ENCODE results near the gene BAHCC1. TPM values are rescaled to one million over a fixed set of nuclear protein-coding genes. Genes with fewer than 3 reads are reported as not detected.

The BAHCC1 gene
- polyA plus RNA-seq (2013), result 2.8 and 3.1 TPM in 2 replicates

GRCh38 chr17:81394921-81395599, at the start of gene BAHCC1:
TSS of gene BAHCC1 (plus strand) at chr17:81395457. CDS start at chr17:81399740, 4,283 bp downstream.
- Histone ChIP-seq H4K8ac (ENCODE audit: low read depth, low read length) (peak within 1 kb of the TSS; percentile 87), H3K4me2 (ENCODE audit: low read length) (peak within 1 kb of the TSS; percentile 95), H3K14ac (ENCODE audit: low read length) (peak within 1 kb of the TSS; percentile 80), H3K4ac (ENCODE audit: low read depth, low read length) (peak within 1 kb of the TSS; percentile 93), H2AFZ (ENCODE audit: insufficient read depth, low read length, poor library complexity) (no peak within 1 kb of the TSS), H3K9me3 (ENCODE audit: insufficient read depth, low read depth, low read length) (peaks cover 4% of the 10 kb centered on the region), H3K4me3 (ENCODE audit: low read depth, low read length) (peak within 1 kb of the TSS; percentile 78), H2BK5ac (ENCODE audit: low read depth, low read length, poor library complexity) (peak within 1 kb of the TSS; percentile 90), H3K27ac (ENCODE audit: low read depth, low read length) (peak within 1 kb of the TSS; percentile 92), H2AK5ac (ENCODE audit: low read length) (peak within 1 kb of the TSS; percentile 9), H3K79me1 (ENCODE audit: low read length) (peaks cover 37% of the 10 kb centered on the region), H3K18ac (ENCODE audit: low read length) (peak within 1 kb of the TSS; percentile 89), H3K27me3 (ENCODE audit: insufficient read depth, low read length) (peaks cover 10% of the 10 kb centered on the region), H4K91ac (ENCODE audit: low read depth, low read length) (peak within 1 kb of the TSS; percentile 78), H3K23ac (ENCODE audit: low read length) (peak within 1 kb of the TSS; percentile 89), H3K36me3 (ENCODE audit: control insufficient read depth in 1 of 2, insufficient read depth in 2 of 2, low read length in 2 of 2) (peaks cover 2 to 5% of the 10 kb centered on the region in 2 experiments), H3K79me2 (ENCODE audit: control insufficient read depth, insufficient read depth, low read length, poor library complexity) (peaks cover 22% of the 10 kb centered on the region), H3K9ac (ENCODE audit: low read length) (peak within 1 kb of the TSS; percentile 92), H2BK12ac (ENCODE audit: low read length) (peak within 1 kb of the TSS; percentile 37), H4K12ac (ENCODE audit: low read depth, low read length) (peak within 1 kb of the TSS; percentile 1), H2BK120ac (ENCODE audit: insufficient read depth, low read length, poor library complexity) (peak within 1 kb of the TSS; percentile 71), H3K4me1 (ENCODE audit: control insufficient read depth in 1 of 2, insufficient read depth in 2 of 2, low read length in 2 of 2) (peaks cover 18 to 27% of the 10 kb centered on the region in 2 experiments)
- DNase-seq, result peak; percentile 99
- WGBS (ENCODE audit: extremely low coverage, insufficient coverage, insufficient read length), result no CpG with 5 or more reads among the region's 40 CpGs

DNA sequence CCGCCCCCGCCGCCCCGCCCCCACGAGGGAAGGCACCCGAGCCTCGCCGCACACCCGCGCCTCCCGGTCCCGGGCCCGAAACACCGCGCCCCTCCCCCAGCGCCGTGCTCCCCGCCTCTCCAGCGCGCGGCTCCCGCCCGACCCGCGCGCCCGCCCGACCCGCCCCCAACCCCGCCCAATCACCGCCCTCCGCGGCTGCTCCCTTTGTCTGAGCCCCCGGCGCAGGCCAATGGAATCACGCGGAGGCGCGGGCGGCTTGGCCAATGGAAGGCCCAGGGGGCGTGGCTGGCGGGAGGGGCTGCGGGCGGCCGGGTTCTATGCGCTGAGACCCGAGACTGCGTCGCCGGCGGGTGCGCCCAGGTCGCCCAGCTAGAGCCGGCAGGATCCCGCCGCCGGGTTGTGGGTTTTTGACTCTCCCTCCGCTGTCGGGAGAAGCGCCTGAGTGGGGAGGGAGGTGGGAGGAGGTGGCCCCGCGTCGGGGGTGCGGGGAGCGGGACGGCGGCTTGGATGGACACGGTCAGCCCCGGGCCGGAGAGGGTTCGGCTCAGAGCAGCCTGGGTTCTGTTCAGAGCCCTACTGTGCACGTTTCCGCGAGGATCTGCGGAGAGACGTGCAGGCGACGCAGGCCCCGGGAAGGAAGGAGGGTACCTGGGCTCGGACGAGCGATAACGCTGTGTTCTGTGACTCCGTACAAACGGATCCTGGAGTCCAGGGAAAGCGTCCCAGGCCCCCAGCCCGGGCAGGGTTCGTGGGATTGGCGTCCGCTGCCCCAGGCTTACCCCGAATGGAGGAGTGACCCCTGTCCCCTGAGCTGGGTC, 49.0 kb upstream of the BAHCC1 start:
- peaks cover 6% of the 10 kb centered on the region for H3K9me3 ChIP-seq (ENCODE audit: insufficient read depth, low read depth, low read length)
- peak overlapping the region; percentile 82 for H4K12ac ChIP-seq (ENCODE audit: low read depth, low read length)

DNA sequence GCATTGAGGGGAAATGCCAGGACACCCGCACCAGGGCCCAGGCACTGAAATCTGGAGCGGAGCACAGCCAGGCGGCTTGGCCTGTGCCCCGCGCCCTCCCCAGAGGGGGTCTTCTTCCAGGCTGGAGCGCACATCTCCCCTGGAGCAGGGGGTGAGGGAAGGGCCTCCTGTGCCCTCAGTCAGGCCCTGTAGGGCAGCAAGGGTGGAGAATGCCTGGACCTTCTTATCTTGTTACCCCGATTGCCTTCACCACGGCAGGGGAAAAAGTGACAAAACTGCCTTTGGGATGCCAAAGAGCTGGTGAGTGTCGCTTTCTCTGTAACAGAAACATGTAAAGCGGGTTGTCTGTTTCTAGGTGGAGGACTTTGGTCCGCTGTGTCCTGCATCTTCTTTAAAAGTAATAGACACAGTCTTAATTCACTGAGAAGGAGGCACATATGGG, 48.3 kb upstream of the BAHCC1 start:
- Histone ChIP-seq H3K9me3 (ENCODE audit: insufficient read depth, low read depth, low read length) (peaks cover 6% of the 10 kb centered on the region), H4K91ac (ENCODE audit: low read depth, low read length) (peak overlapping the region; percentile 81), H2BK12ac (ENCODE audit: low read length) (peak overlapping the region; percentile 85), H3K23ac (ENCODE audit: low read length) (no peak overlapping the region), H3K36me3 (ENCODE audit: control insufficient read depth in 1 of 2, insufficient read depth in 2 of 2, low read length in 2 of 2) (peaks cover 0 to 3% of the 10 kb centered on the region in 2 experiments), H3K14ac (ENCODE audit: low read length) (peak overlapping the region; percentile 93), H3K4me3 (ENCODE audit: low read depth, low read length) (peak overlapping the region; percentile 69), H2BK5ac (ENCODE audit: low read depth, low read length, poor library complexity) (no peak overlapping the region), H3K4ac (ENCODE audit: low read depth, low read length) (peak overlapping the region; percentile 89), H2AFZ (ENCODE audit: insufficient read depth, low read length, poor library complexity) (peak overlapping the region; percentile 84), H3K18ac (ENCODE audit: low read length) (peak overlapping the region; percentile 96), H2AK5ac (ENCODE audit: low read length) (peak overlapping the region; percentile 92), H3K79me1 (ENCODE audit: low read length) (peaks cover 37% of the 10 kb centered on the region), H3K27ac (ENCODE audit: low read depth, low read length) (no peak overlapping the region), H2BK120ac (ENCODE audit: insufficient read depth, low read length, poor library complexity) (peak overlapping the region; percentile 89), H3K79me2 (ENCODE audit: control insufficient read depth, insufficient read depth, low read length, poor library complexity) (peaks cover 35% of the 10 kb centered on the region), H3K27me3 (ENCODE audit: insufficient read depth, low read length) (peaks cover 3% of the 10 kb centered on the region), H3K4me2 (ENCODE audit: low read length) (peak overlapping the region; percentile 78), H4K8ac (ENCODE audit: low read depth, low read length) (peak overlapping the region; percentile 94), H4K12ac (ENCODE audit: low read depth, low read length) (peak overlapping the region; percentile 82), H3K4me1 (ENCODE audit: control insufficient read depth in 1 of 2, insufficient read depth in 2 of 2, low read length in 2 of 2) (peaks cover 12 to 24% of the 10 kb centered on the region in 2 experiments), H3K9ac (ENCODE audit: low read length) (peak overlapping the region; percentile 76)
- no peak for DNase-seq
- no CpG with 5 or more reads among the region's 11 CpGs for WGBS (ENCODE audit: extremely low coverage, insufficient coverage, insufficient read length)

More for the DNA sequence above, 49.0 kb upstream of the BAHCC1 start:
- Histone ChIP-seq H3K18ac (ENCODE audit: low read length) (peak overlapping the region; percentile 96), H3K4me1 (ENCODE audit: control insufficient read depth in 1 of 2, insufficient read depth in 2 of 2, low read length in 2 of 2) (peaks cover 18 to 30% of the 10 kb centered on the region in 2 experiments), H3K36me3 (ENCODE audit: control insufficient read depth in 1 of 2, insufficient read depth in 2 of 2, low read length in 2 of 2) (peaks cover 0 to 3% of the 10 kb centered on the region in 2 experiments), H2AFZ (ENCODE audit: insufficient read depth, low read length, poor library complexity) (peak overlapping the region; percentile 84), H3K23ac (ENCODE audit: low read length) (no peak overlapping the region), H3K4me2 (ENCODE audit: low read length) (peak overlapping the region; percentile 78), H2BK12ac (ENCODE audit: low read length) (peak overlapping the region; percentile 85), H4K8ac (ENCODE audit: low read depth, low read length) (peak overlapping the region; percentile 94), H3K14ac (ENCODE audit: low read length) (peak overlapping the region; percentile 93), H3K79me2 (ENCODE audit: control insufficient read depth, insufficient read depth, low read length, poor library complexity) (peaks cover 35% of the 10 kb centered on the region), H2AK5ac (ENCODE audit: low read length) (peak overlapping the region; percentile 92), H2BK120ac (ENCODE audit: insufficient read depth, low read length, poor library complexity) (peak overlapping the region; percentile 89), H3K9ac (ENCODE audit: low read length) (peak overlapping the region; percentile 76), H3K4ac (ENCODE audit: low read depth, low read length) (peak overlapping the region; percentile 89), H4K91ac (ENCODE audit: low read depth, low read length) (peak overlapping the region; percentile 81), H2BK5ac (ENCODE audit: low read depth, low read length, poor library complexity) (peak overlapping the region; percentile 80), H3K27me3 (ENCODE audit: insufficient read depth, low read length) (peaks cover 9% of the 10 kb centered on the region), H3K79me1 (ENCODE audit: low read length) (peaks cover 43% of the 10 kb centered on the region), H3K27ac (ENCODE audit: low read depth, low read length) (peak overlapping the region; percentile 36), H3K4me3 (ENCODE audit: low read depth, low read length) (peak overlapping the region; percentile 69)
- DNase-seq, result peak; percentile 94 to 98
- no CpG with 5 or more reads among the region's 91 CpGs for WGBS (ENCODE audit: extremely low coverage, insufficient coverage, insufficient read length)

- H2AK5ac ChIP-seq (ENCODE audit: low read length), result no peak overlapping the region
- H3K4me1 ChIP-seq (ENCODE audit: control insufficient read depth in 1 of 2, insufficient read depth in 2 of 2, low read length in 2 of 2), result peaks cover 12 to 24% of the 10 kb centered on the region in 2 experiments
- WGBS (ENCODE audit: extremely low coverage, insufficient coverage, insufficient read length), result no CpG with 5 or more reads among the region's 4 CpGs
- DNase-seq, result no peak
- no peak overlapping the region for H3K18ac ChIP-seq (ENCODE audit: low read length)
- H3K27me3 ChIP-seq (ENCODE audit: insufficient read depth, low read length), result peaks cover 2% of the 10 kb centered on the region
- no peak overlapping the region for H2AFZ ChIP-seq (ENCODE audit: insufficient read depth, low read length, poor library complexity)
- peaks cover 37% of the 10 kb centered on the region for H3K79me1 ChIP-seq (ENCODE audit: low read length)
- peaks cover 0 to 3% of the 10 kb centered on the region in 2 experiments for H3K36me3 ChIP-seq (ENCODE audit: control insufficient read depth in 1 of 2, insufficient read depth in 2 of 2, low read length in 2 of 2)
- H4K8ac ChIP-seq (ENCODE audit: low read depth, low read length), result no peak overlapping the region
- no peak overlapping the region for H2BK120ac ChIP-seq (ENCODE audit: insufficient read depth, low read length, poor library complexity)
- H3K4ac ChIP-seq (ENCODE audit: low read depth, low read length), result no peak overlapping the region
- no peak overlapping the region for H2BK12ac ChIP-seq (ENCODE audit: low read length)
- H4K12ac ChIP-seq (ENCODE audit: low read depth, low read length), result no peak overlapping the region
- H3K4me2 ChIP-seq (ENCODE audit: low read length), result no peak overlapping the region
- H3K27ac ChIP-seq (ENCODE audit: low read depth, low read length), result no peak overlapping the region
- no peak overlapping the region for H3K23ac ChIP-seq (ENCODE audit: low read length)
- peaks cover 35% of the 10 kb centered on the region for H3K79me2 ChIP-seq (ENCODE audit: control insufficient read depth, insufficient read depth, low read length, poor library complexity)
- H3K4me3 ChIP-seq (ENCODE audit: low read depth, low read length), result no peak overlapping the region
- H3K14ac ChIP-seq (ENCODE audit: low read length), result no peak overlapping the region
- H3K9ac ChIP-seq (ENCODE audit: low read length), result no peak overlapping the region
- no peak overlapping the region for H4K91ac ChIP-seq (ENCODE audit: low read depth, low read length)
- H2BK5ac ChIP-seq (ENCODE audit: low read depth, low read length, poor library complexity), result no peak overlapping the region
- H3K9me3 ChIP-seq (ENCODE audit: insufficient read depth, low read depth, low read length), result peaks cover 6% of the 10 kb centered on the region
Measured at GRCh38 chr17:81347437-81347836, 47.8 kb upstream of the BAHCC1 start.

Data from trophoblast cell (in vitro differentiated cells and primary cell).